ENCODE data around the gene ARMC2.

DNA sequence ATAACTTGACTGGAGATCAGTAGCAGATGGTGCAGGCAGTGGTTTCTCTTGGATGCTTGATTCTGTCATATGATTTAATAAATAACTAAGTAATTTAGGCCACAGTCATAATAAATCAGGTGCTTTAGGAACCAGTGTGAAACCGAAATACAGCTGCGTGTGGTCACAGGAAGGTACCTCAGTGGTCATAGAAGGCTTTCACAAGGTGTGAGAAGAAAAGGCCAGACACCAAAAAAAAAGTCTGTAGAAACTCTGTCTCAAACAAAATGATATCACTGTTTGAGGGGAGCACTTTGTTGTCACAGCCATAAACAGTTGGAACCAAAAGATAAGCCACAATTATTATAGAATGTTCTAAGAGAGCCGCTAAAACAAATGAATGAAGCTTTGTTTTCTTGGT lies 56.5 kb downstream of the ARMC2 start:
- no peak for TF ChIP-seq CTCF (IDR thresholded peaks at IDR 0.05)
- TF ChIP-seq EZH2 (IDR thresholded peaks at IDR 0.05; ENCODE audit: borderline replicate concordance, insufficient read depth, low read depth, low read length, poor library complexity, severe bottlenecking) = no peak

Measured in B cell (primary cell).